Caco-2 (cell line): ENCODE measurements around the gene PTPDC1. TPM values are rescaled to one million over a fixed set of nuclear protein-coding genes. Genes with fewer than 3 reads are reported as not detected.

Source experiments
- BruUV-seq: library from RNA; stranded (reverse); fragments of 400-500 nt; replicated peaks from 2 replicates; lab custom pipeline; 2021; lab: Mats Ljungman, UMichigan
- CTCF ChIA-PET: fragments of 300-600 bp; sonication (Branson Sonifier 250); formaldehyde crosslinking; loops from one replicate; lab custom pipeline; 2022; ENCODE audit warnings: antibody characterized with exemption; lab: Charles Lee
- POLR2A ChIA-PET: fragments of 300-600 bp; sonication (Branson Sonifier 250); formaldehyde crosslinking; loops from one replicate; lab custom pipeline; 2022; ENCODE audit warnings: antibody characterized with exemption; lab: Charles Lee
- DNase-seq, 2 experiments: peaks; one replicate each; pipeline versions ENCODE4 v3.0.0 to v3.0.0-alpha.2; 2020 to 2022
- H3K27me3 ChIP-seq: replicated peaks from 2 replicates; pipeline ENCODE4 v1.6.0; 2011; ENCODE audit warnings: low read length; ENCODE audit not compliant: control insufficient read depth, insufficient read depth
- H3K36me3 ChIP-seq: 2 replicates; pipeline ENCODE4 v1.5.1; 2011; ENCODE audit warnings: low read length; ENCODE audit not compliant: control insufficient read depth, insufficient read depth
- H3K4me1 ChIP-seq: fragments of 250-450 bp; sonication (Bioruptor Pico); 2 replicates; pipeline ENCODE4 v1.5.1; 2020; ENCODE audit warnings: mild to moderate bottlenecking
- H3K4me3 ChIP-seq: 2 replicates; pipeline ENCODE4 v1.5.1; 2011; ENCODE audit warnings: low read depth, mild to moderate bottlenecking, control low read depth, low read length
- H3K9me3 ChIP-seq: fragments of 250-450 bp; sonication (Bioruptor Pico); 2 replicates; pipeline ENCODE4 v1.5.1; 2020; ENCODE audit warnings: mild to moderate bottlenecking, moderate library complexity
- H3K27ac Mint-ChIP-seq: one replicate; pipeline ENCODE4 v1.8.0; 2022; ENCODE audit warnings: mixed read lengths; ENCODE audit not compliant: unreplicated experiment
- H3K27me3 Mint-ChIP-seq: one replicate; pipeline ENCODE4 v1.8.0; 2022; ENCODE audit warnings: mixed read lengths; ENCODE audit not compliant: insufficient read depth, unreplicated experiment
- H3K36me3 Mint-ChIP-seq: one replicate; pipeline ENCODE4 v1.8.0; 2022; ENCODE audit warnings: mild to moderate bottlenecking, mixed read lengths; ENCODE audit not compliant: insufficient read depth, unreplicated experiment
- H3K4me1 Mint-ChIP-seq: one replicate; pipeline ENCODE4 v1.8.0; 2022; ENCODE audit warnings: low read depth, mixed read lengths; ENCODE audit not compliant: unreplicated experiment
- H3K4me3 Mint-ChIP-seq: one replicate; pipeline ENCODE4 v1.8.0; 2022; ENCODE audit warnings: mild to moderate bottlenecking, moderate library complexity, mixed read lengths; ENCODE audit not compliant: unreplicated experiment
- H3K9me3 Mint-ChIP-seq: one replicate; pipeline ENCODE4 v1.8.0; 2022; ENCODE audit warnings: mixed read lengths; ENCODE audit not compliant: unreplicated experiment
- intact Hi-C: fragments of 100-400 bp; cut with micrococcal nuclease; formaldehyde crosslinking; loops from one replicate; pipeline ENCODE4 v1.10.0; 2022; ENCODE audit not compliant: unreplicated experiment
- total RNA-seq: library from RNA; stranded (reverse); gene quantifications from 2 replicates; pipeline ENCODE4 v1.2.3, GENCODE V29; 2022
- TF ChIP-seq, protein P1 (sequence below), 2 experiments: fragments of 200-600 bp in 1 of 2; IDR thresholded peaks; 1 replicate in 1 of 2; 2 replicates in 1 of 2; pipeline versions ENCODE4 v1.5.1 to v1.8.0; 2011 to 2022; ENCODE audit warnings: antibody characterized with exemption in 1 of 2, control low read depth in 1 of 2, inconsistent platforms in 1 of 2, low read depth in 1 of 2, low read length in 1 of 2, mild to moderate bottlenecking in 1 of 2, moderate library complexity in 1 of 2; ENCODE audit not compliant: insufficient read depth in 1 of 2, severe bottlenecking in 1 of 2, unreplicated experiment in 1 of 2

PTPDC1 gene
- total RNA-seq, 1 experiment from 2014 or later: 5.9 TPM

DNA sequence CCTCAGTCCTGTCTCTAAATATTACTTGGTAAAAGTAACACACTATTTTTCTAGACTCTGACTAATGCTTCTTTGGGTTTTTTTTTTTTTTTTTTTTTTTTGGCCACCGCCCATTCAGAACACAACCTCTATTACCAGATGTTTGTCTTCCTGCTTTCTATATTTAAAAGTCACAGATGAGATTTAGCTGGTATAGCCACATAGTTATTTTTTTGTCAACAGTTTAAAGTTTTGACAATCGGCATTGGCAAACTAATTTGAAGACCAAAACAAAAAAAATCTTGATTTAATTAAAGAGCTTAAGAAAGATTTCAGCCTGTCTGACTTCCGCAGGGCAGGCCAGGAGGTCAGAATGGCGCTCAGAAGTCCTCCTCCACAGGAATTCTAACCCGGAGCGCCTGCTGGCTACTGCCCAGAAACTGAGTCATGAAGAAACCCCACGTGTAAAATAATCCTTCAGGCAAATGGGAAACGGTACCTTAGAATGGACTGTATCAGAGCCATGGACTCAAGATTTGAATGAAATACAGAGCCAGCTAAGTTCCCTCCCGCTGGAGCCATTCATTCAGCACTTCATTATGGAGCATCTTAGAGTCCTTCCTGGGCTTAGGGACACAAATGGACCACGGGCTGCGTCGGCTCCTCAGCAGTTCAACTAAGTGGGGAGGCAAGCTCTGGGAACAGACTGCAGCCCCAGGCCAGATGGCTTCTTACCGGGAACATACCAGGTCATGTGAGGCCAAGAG lies 55.6 kb downstream of the PTPDC1 start:
- intact Hi-C loops: no loop called here
- H3K9me3 Mint-ChIP-seq: no peaks in the 10 kb centered on the region
- H3K27me3 Mint-ChIP-seq: peaks cover 3% of the 10 kb centered on the region
- DNase-seq: no peak
- ChIA-PET POLR2A (no interaction called here), CTCF (no interaction called here)
- H3K36me3 ChIP-seq: no peaks in the 10 kb centered on the region
- no peak overlapping the region for H3K27ac Mint-ChIP-seq
- H3K9me3 ChIP-seq: no peaks in the 10 kb centered on the region
- H3K27me3 ChIP-seq: no peaks in the 10 kb centered on the region
- H3K4me1 Mint-ChIP-seq: no peaks in the 10 kb centered on the region
- TF ChIP-seq, protein P1, sequence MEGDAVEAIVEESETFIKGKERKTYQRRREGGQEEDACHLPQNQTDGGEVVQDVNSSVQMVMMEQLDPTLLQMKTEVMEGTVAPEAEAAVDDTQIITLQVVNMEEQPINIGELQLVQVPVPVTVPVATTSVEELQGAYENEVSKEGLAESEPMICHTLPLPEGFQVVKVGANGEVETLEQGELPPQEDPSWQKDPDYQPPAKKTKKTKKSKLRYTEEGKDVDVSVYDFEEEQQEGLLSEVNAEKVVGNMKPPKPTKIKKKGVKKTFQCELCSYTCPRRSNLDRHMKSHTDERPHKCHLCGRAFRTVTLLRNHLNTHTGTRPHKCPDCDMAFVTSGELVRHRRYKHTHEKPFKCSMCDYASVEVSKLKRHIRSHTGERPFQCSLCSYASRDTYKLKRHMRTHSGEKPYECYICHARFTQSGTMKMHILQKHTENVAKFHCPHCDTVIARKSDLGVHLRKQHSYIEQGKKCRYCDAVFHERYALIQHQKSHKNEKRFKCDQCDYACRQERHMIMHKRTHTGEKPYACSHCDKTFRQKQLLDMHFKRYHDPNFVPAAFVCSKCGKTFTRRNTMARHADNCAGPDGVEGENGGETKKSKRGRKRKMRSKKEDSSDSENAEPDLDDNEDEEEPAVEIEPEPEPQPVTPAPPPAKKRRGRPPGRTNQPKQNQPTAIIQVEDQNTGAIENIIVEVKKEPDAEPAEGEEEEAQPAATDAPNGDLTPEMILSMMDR (IDR thresholded peaks at IDR 0.05; ENCODE audit: insufficient read depth in 1 of 2, low read depth in 1 of 2, low read length in 1 of 2, severe bottlenecking in 1 of 2, unreplicated experiment in 1 of 2): no peak
- H3K36me3 Mint-ChIP-seq: no peaks in the 10 kb centered on the region
- no TSS peak for BruUV-seq
- H3K4me1 ChIP-seq: no peaks in the 10 kb centered on the region
- H3K4me3 ChIP-seq: no peak overlapping the region
- no peak overlapping the region for H3K4me3 Mint-ChIP-seq

DNA sequence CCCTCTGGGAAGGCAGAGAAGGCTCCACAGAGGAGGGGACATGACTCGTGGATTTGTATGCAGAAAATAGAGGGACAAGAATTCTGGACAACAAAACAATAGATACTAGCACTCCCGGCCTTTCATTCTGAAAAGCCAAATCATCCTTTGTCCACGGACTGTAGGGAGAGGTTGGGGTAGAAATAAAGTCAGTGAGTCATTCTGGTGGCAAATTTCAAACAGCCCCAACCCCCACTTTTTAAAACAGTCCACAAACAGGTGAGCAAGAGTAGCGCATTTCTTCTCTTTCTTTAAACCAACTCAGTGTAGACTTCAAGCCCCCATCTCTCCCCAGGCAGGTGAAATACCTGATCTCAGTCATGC lies 56.1 kb downstream of the PTPDC1 start:
- CTCF ChIA-PET: no interaction called here
- intact Hi-C loops: no loop called here
- Mint-ChIP-seq H3K4me1 (no peaks in the 10 kb centered on the region), H3K27ac (no peak overlapping the region), H3K4me3 (no peak overlapping the region), H3K9me3 (no peaks in the 10 kb centered on the region), H3K36me3 (no peaks in the 10 kb centered on the region), H3K27me3 (peaks cover 3% of the 10 kb centered on the region)
- DNase-seq: no peak
- Histone ChIP-seq H3K4me3 (no peak overlapping the region), H3K36me3 (no peaks in the 10 kb centered on the region), H3K4me1 (no peaks in the 10 kb centered on the region), H3K9me3 (no peaks in the 10 kb centered on the region), H3K27me3 (no peaks in the 10 kb centered on the region)
- TF ChIP-seq, protein P1 (IDR thresholded peaks at IDR 0.05; ENCODE audit: insufficient read depth in 1 of 2, low read depth in 1 of 2, low read length in 1 of 2, severe bottlenecking in 1 of 2, unreplicated experiment in 1 of 2): no peak
- BruUV-seq: no TSS peak
- POLR2A ChIA-PET: no interaction called here

DNA sequence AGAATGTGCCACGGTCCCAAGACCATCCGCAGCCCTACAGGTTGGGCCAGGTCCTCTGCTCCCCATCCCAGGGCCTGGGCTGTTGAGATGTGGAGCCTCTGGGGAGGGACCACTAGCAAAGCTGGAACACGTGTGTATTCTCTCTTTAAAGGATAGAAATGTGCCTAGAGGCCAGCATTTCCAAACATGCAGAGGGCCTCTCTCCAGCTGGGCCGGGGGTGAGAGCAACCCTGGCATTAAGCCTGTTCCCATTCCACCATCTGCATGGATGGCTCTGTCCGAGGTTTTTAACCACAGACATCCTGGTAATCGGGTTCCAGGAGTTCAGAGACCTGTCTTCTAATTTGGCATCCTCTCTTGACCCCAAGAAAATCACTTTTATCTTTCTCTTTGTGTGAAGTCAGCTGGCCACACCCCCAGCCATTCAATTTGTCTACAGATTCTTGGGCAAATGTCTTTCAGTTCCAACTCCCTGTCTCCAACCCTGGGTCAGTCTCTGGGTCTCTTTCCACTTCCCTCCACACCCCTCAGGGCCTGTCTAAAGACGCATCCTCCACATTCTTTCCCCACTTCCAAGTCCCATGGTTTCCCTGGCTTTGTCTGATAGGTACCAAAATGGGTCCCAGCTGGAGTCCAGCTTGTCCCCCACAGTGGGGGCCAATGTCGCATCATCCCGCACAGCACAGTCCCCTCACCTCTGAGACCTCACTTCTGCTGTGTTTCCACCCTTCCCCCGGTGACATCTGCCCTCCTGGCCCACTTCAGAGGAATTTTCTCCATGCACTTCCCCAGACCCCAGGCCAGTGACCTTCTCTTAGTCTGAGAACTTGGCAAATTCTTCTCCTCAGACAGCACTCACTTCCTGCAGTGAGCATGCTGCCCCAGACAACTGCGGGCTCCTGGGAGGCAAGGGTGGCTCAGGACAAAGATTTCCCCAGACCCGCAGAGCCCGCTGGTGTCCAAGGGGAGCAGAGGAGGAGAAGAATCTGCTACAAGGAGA lies 56.8 kb downstream of the PTPDC1 start:
- POLR2A ChIA-PET: no interaction called here
- Histone ChIP-seq H3K4me3 (no peak overlapping the region), H3K9me3 (no peaks in the 10 kb centered on the region), H3K36me3 (no peaks in the 10 kb centered on the region), H3K4me1 (no peaks in the 10 kb centered on the region), H3K27me3 (no peaks in the 10 kb centered on the region)
- CTCF ChIA-PET: no interaction called here
- Mint-ChIP-seq H3K9me3 (no peaks in the 10 kb centered on the region), H3K4me1 (no peaks in the 10 kb centered on the region), H3K27me3 (peaks cover under 1% of the 10 kb centered on the region), H3K27ac (no peak overlapping the region), H3K36me3 (no peaks in the 10 kb centered on the region), H3K4me3 (no peak overlapping the region)
- TF ChIP-seq, protein P1 (IDR thresholded peaks at IDR 0.05; ENCODE audit: insufficient read depth in 1 of 2, low read depth in 1 of 2, low read length in 1 of 2, severe bottlenecking in 1 of 2, unreplicated experiment in 1 of 2): no peak
- intact Hi-C loops: no loop called here
- DNase-seq: no peak
- no TSS peak for BruUV-seq
